Epithelial cell of esophagus (primary cell): ENCODE measurements around the gene ZNF397.

Experiments
- DNase-seq: peaks from one replicate; pipeline ENCODE4 v3.0.0; 2010; ENCODE audit warnings: low read depth
- H3K4me3 ChIP-seq: 2 replicates; pipeline ENCODE4 v1.5.1; 2011; ENCODE audit warnings: mild to moderate bottlenecking, low read length, control low read depth
- TF ChIP-seq, protein P1 (sequence below): IDR thresholded peaks from 2 replicates; pipeline ENCODE4 v1.5.1; 2011; ENCODE audit warnings: low read depth, mild to moderate bottlenecking, low read length, control low read depth, inconsistent platforms; ENCODE audit not compliant: insufficient read depth; ENCODE audit errors: missing control alignments

The ZNF397 gene

DNA sequence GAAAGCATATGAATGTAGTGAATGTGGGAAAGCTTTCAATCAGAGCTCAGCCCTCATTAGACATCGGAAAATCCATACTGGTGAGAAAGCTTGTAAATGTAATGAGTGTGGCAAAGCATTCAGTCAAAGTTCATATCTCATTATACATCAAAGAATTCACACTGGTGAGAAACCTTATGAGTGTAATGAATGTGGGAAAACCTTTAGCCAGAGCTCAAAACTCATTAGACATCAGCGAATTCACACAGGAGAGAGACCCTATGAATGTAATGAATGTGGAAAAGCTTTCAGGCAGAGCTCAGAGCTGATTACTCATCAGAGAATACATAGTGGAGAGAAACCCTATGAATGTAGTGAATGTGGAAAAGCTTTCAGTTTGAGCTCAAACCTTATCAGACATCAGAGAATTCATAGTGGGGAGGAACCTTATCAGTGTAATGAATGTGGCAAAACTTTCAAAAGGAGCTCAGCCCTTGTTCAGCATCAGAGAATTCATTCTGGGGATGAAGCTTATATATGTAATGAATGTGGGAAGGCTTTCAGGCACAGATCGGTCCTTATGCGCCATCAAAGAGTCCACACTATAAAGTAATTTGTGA is 5.0 kb downstream of the ZNF397 start:
- TF ChIP-seq, protein P1, sequence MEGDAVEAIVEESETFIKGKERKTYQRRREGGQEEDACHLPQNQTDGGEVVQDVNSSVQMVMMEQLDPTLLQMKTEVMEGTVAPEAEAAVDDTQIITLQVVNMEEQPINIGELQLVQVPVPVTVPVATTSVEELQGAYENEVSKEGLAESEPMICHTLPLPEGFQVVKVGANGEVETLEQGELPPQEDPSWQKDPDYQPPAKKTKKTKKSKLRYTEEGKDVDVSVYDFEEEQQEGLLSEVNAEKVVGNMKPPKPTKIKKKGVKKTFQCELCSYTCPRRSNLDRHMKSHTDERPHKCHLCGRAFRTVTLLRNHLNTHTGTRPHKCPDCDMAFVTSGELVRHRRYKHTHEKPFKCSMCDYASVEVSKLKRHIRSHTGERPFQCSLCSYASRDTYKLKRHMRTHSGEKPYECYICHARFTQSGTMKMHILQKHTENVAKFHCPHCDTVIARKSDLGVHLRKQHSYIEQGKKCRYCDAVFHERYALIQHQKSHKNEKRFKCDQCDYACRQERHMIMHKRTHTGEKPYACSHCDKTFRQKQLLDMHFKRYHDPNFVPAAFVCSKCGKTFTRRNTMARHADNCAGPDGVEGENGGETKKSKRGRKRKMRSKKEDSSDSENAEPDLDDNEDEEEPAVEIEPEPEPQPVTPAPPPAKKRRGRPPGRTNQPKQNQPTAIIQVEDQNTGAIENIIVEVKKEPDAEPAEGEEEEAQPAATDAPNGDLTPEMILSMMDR = no peak

DNA sequence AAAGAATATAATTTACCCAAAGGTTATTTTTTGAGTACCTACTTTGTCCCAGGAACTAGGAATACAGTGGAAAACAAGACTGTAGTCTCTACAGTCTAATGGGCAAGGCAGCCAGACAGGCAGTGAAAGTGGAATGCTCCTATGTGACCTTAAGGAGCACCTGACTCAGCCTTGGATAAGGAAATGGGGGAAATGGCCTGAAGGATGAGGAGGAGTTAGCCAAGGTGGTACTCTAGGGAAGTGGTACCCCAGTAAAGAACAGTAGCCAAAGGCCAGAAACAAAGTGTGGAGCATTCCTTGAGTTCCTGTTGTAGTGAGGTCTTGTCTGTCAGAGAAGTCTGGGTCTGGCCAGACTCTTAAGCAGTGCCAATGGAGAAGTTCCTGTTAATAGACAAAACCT is 6.0 kb downstream of the ZNF397 start:
- TF ChIP-seq, protein P1 = no peak
- no peak overlapping the region for H3K4me3 ChIP-seq
- DNase-seq = no peak

More for the DNA sequence above, 5.0 kb downstream of the ZNF397 start:
- no peak for DNase-seq
- H3K4me3 ChIP-seq = no peak overlapping the region

DNA sequence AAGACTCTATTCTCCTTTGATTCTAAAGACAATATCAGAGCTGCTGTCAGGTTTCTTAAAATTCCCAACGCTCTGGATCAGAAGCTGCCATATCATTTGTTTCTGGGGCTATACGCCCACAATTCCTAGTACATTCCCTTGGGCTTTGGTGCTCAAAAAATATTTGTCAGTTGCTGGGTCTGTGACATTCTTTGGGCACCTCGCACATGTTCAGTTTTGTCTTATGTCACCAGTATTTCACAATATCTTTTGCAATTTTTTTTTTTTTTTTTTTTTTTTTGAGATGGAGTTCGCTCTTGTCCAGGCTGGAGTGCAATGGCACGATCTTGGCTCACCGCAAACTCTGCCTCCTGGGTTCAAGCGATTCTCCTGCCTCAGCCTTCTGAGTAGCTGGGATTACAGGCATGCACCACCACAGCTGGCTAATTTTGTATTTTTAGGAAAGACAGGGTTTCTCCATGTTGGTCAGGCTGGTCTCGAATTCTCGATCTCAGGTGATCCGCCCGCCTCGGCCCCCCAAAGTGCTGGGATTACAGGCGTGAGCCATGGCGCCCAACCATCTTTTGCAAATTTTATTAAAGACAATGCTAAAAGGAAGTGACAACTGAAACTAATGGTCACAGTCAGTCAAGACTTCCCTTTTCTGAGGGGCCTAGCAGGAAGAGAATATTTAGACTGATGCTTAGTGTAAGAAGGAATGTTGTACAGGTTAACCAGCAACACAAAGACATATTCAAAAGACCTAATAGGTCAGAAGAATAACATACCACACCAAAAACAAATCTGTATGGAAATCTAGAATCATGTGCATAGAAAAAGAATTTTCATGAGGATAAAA is 6.8 kb downstream of the ZNF397 start:
- TF ChIP-seq, protein P1 = no peak
- DNase-seq = no peak
- H3K4me3 ChIP-seq = no peak overlapping the region

DNA sequence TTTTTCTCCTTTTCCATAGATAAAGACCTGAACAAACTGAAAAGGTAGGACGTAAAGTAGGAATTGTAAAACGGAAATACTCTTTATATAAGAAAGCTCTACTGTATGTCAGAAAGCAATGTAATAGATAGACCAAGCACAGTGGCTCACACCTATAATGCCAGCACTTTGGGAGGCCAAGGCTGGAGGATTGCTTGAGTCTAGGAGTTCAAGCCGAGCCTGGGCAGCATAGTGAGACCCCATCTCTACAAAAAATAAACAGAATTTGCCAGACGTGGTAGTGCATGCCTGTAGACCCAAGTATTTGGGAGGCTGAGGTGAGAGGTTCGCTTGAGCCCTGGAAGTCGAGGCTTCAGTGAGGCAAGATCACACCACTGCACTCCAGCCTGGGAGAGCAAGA is 7.6 kb downstream of the ZNF397 start:
- no peak overlapping the region for H3K4me3 ChIP-seq
- DNase-seq = no peak
- TF ChIP-seq, protein P1 = no peak

DNA sequence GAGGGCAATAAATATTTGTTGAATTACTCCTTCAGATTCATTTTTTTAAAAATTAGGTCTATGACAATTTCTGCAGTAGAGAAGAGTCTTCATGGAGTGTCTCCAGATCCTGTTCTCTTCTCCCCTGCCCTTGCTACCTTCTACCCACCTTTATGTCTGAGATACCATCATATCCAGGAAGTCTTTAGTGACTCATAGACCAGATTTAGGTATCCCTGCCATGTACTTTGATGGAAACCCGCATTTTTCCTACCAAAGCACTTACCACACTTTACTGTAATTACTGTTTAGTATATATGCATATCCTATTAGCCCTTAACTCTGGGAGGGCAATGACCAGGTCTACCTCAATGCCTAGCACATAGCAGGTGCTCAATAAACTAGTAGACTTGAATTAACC is 11.6 kb downstream of the ZNF397 start:
- TF ChIP-seq, protein P1 = no peak
- no peak for DNase-seq
- no peak overlapping the region for H3K4me3 ChIP-seq

DNA sequence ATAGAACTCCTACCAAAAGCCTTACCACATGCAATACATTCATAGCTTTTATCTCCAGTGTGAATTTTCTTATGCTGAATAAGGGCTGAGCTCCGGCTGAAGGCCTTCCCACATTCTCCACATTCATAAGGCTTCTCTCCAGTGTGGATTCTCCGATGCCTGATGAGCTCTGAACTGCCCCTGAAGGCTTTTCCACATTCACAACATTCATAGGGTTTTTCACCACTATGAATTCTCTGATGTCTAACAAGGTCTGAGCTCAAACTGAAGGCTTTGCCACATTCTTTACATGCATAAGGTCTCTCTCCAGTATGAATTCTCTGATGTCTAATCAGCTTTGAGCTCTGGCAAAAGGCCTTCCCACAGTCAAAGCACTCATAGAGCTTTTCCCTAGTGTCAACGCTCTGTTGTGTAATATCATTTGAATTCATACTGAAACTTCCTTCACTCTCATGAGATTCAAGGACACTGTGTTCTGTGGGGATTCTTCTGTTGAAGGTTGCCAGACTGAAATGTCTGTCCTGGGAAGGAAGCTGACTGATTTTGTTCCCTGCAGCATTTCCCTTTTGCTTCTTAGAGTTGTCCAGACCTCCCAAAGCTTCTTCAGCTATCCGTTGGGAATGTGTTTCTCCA is 12.9 kb downstream of the ZNF397 start:
- no peak for DNase-seq
- H3K4me3 ChIP-seq = no peak overlapping the region
- TF ChIP-seq, protein P1 = no peak

DNA sequence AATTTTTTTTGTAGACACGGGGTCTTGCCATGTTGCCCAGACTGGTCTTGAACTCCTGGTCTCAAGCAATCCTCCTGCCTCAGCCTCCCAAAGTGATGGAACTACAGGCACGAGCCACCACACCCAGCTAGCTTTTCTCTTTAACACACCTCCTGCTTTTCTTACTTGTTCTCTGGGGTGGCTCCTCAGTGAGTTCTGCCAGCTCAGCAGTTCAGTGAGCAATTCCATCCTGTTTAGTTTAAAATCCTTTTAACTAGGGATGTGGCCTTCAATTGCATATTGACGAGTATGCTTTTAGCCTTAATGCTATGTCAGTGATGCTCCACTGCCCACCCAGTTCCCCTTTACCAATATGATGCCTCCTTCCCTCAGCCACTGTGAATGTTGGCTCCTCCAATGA is 16.1 kb downstream of the ZNF397 start:
- no peak for DNase-seq
- no peak overlapping the region for H3K4me3 ChIP-seq
- TF ChIP-seq, protein P1 = no peak
